OCI-LY7 (cell line): ENCODE data around the gene MICB.

Source experiments
- CTCF ChIP-seq: fragments of 200-600 bp; sonication (generic); conservative IDR thresholded peaks from 2 replicates; pipeline ENCODE4 v1.5.1; 2014; ENCODE audit warnings: mild to moderate bottlenecking, antibody characterized with exemption, low read length, moderate library complexity, mixed read lengths
- EZH2phosphoT487 ChIP-seq: fragments of 200-600 bp; sonication (generic); IDR thresholded peaks from 2 replicates; pipeline ENCODE4 v1.6.1; 2018; ENCODE audit warnings: low read depth, borderline replicate concordance, mild to moderate bottlenecking, mixed run types, antibody characterized with exemption, low read length, moderate library complexity, mixed read lengths

- no peak for TF ChIP-seq CTCF
- no peak for TF ChIP-seq EZH2phosphoT487
Measured at GRCh38 chr6:31473244-31473643, 24.7 kb upstream of the MICB start.
